CD4-positive, alpha-beta T cell treated with Interferon gamma for 1 hour (primary cell): ENCODE measurements around the gene ATAD5.
"Not testable (repeated sequence)": the region's sequence is repeated elsewhere in the genome, so short reads cannot be mapped to it uniquely, and the experiment has no call there.

Experiments
- DNase-seq: peaks from one replicate; pipeline ENCODE4 v3.0.0-alpha.2; 2020

ATAD5 gene

DNA sequence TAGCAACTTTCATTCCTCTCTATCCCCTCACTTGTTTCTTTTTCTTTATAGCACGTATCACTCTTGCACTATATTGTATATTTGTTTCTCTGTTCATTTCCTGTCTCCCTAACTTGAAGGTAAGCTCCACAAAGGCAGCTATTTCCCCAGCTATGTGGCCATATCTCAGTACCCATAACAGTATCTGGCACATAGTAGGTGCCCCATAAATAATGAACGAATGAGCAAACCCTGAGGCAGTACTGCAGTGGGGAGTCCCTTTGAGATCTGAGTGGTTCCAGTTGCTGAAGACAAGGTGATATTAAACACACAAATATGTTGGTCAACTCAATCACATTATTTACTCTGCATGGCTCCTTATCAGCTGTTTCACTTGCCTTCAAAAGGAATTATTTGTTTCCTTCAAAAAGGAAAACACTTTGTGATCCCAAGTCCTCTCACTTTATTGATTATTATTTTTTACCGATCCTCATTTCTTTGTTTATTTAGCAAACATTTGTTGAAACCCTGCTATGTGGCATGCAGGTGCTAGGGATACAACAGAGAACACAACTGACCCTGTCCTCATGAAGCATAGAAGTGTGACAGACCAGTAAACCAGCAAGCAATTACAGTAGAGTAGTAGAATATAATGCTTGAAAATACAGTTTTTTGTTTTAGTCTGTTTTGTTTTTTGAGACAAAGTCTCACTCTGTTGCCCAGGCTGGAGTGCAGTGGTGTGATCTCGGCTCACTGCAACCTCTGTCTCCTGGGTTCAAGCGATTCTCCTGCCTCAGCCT is 84.3 kb downstream of the ATAD5 start:
- no peak for DNase-seq

DNA sequence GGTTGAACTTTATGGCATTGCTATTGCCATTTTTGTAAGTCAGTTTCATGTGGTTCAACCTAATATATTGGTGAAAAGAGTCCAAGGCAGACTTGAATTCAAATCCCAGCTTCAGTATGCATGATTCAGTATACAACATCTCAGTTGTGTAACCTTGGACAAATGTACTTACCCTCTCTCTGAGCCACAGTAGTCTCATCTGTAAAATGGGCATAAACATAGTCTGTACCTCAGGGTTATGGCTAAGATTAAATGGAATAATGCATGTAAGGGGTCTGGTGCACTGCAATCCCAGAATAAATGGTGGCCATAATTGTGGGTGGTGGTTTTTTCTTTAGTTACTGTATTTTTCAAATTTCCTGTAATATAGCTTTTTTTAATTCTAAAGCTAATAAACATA is 85.3 kb downstream of the ATAD5 start:
- DNase-seq = no peak

DNA sequence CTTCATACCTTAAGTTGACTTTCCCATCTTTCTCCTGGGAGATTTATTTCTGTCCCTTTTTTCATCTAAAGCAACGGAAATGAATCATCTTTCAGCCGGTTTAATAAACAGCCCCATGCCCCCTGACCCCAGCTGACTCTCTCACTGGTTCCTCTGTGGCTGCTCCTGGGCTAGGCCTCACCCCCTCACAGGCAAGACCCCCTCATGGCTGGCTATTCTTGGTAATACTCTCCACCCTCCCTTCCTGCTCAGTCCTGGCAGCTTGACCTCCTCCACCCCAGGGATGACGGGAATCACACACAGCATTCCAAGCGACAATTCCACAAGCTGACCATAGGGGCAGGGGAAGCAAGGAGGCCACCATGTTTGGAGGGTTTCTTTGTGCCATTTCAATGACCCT is 88.5 kb downstream of the ATAD5 start:
- no peak for DNase-seq

DNA sequence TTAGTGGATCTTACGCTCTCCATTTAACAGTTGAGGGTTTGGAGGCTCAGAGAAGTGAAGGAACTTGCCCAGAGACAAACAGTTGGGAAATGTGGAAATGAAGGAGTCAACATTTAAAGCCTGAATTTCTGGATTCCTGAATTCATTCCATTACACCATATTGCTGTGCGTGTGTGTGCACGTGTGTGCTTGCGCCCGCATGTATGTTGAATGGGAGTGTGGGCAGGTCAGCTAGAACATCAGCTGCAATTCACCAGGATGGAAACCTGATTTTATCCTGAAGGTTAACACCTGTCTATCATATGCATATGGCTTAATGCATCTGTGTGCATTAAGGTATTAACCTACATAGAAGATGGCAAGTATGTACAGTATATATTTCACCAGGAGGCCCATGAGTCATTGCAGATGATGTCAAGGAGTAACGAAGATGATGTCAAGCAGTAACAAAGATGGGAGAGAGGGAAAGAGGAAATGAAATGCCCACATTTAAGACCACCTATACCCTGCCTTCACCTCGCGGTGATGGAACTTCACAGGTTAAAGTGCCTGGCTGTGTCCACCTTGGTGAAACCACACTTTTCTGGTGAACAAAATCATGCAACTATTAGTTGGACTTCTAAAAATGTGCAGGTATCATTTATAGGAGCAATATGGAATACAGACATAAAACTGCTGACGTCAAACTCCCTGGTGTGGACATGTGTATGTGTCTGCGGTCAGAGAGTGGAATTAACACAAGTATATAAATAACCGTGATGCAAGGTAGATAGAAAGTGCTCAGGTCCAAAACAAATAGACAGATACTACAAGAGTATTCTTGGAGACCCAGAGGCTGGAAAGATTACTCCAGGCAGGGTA is 89.1 kb downstream of the ATAD5 start:
- DNase-seq = no peak

DNA sequence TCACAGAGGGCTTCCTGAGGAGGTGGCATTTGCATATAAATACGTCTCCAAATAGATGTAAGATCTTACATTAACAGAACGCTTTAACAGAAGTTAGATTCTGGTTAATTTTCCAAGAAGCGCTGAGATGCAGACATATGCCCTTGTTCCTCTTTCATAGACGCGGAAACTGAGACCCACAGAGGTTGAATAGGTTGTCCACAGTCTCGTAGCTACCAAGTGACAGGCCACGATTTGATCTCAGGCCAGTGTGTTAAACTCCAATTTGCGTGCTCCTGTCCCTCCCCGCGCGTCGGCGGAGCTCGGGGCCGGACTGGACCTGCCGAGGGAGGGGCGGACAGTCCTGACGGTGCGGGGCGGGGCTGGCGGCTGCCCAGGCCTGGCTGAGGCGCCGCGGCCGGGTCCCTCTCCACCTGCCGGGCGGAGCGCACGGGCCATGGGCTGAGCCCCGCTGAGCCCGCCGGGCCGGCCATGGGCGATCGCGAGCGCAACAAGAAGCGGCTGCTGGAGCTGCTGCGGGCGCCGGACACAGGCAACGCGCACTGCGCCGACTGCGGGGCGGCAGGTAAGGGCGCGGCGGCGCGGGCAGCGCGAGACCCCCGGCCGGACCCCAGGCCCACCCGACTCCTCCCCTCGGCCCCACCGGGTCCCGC is 89.9 kb downstream of the ATAD5 start, which contains the start of gene ADAP2:
TSS of gene ADAP2 (plus strand) at position 402 of the 653 bp plus-strand sequence. CDS start at position 472, 70 bp downstream.
- DNase-seq = peak; percentile 45

DNA sequence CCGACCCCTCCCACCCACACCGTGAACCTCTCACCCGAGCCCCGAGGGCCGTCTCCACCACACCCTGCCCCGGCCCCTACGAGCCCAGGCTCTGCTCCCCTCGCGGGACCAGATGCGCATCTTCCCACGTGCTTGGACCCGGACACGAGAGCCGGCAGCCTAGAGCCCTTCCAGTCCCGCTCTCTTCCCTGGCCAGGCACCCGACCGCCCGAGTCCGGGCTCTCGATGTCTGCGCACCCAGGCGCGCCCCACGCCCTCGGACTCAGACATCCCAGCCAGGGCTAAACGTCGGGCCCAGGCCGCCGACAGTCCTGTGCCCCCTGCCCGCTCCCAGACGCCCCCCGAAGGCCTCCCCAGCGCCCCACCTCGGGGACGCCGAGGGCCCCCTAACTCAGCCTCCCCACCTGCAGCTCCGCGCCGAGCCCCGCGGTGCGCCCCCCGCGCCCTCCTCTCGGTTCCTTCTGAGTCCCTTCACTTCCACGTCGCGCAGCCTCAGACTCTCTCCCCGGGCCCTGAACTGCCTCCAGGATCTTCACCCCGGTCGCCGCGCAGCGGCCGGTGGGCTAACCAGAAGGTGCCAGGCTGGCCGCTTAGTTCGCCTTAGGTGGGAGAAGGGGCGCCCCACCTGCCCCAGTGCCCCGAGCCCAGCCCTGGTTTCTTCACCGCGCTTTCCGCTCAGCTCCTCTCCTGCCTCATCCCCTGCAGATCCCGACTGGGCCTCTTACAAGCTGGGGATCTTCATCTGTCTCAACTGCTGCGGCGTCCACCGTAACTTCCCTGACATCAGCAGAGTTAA is 90.7 kb downstream of the ATAD5 start:
- peak; percentile 5 for DNase-seq

DNA sequence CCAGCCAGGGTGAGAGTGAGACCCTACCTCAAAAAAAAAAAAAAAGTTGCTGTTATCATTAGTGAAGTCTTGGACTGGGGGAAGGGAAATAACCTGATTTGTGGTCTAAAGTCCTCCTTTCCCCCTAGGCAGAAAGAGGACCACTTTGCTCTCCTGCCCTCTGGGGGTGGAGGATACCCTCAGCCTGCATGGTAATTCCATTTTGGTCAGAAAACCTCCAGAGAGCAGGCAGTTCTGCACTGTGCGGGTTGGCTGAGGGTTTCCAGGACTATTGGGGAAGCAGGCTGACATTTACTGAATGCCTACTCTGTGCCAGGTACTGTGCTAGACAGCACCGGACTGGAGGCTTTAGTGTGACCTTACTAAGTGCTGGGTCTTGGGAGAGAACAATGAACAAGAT is 92.6 kb downstream of the ATAD5 start:
- no peak for DNase-seq

DNA sequence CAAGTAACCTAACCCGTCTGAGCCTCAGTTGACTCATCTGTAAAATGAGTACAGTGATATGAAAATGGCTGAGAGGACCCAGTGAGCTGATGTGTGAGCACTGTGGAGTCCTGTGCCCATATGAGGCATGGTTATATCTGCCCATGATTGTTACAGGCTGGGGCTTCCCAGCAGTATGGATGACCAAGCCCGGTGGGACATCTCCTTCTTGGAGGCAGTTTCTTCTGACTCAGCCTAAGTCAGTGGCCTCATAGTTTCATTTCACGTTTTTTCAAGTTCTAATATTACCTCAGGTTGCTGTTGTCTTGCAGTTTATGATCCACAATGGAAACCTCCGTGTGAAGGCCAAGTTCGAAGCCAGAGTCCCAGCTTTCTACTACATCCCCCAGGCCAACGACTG is 94.8 kb downstream of the ATAD5 start:
- no peak for DNase-seq

DNA sequence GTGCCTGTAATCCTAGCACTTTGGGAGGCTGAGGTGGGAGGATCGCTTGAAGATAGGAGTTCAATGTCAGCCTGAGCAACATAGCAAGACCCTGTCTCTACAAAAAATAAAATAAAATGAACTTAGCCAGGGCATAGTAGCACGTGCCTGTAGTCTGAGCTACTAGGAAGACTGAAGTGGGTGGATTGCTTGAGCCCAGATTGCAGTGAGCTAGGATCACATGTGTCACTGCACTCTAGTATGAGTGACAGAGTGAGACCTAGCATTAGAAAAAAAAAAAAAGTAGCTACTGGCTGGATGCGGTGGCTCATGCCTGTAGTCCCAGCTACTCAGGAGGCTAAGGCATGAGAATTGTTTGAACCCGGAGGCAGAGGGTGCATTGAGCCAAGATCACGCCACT is 96.0 kb downstream of the ATAD5 start:
- DNase-seq = no peak

DNA sequence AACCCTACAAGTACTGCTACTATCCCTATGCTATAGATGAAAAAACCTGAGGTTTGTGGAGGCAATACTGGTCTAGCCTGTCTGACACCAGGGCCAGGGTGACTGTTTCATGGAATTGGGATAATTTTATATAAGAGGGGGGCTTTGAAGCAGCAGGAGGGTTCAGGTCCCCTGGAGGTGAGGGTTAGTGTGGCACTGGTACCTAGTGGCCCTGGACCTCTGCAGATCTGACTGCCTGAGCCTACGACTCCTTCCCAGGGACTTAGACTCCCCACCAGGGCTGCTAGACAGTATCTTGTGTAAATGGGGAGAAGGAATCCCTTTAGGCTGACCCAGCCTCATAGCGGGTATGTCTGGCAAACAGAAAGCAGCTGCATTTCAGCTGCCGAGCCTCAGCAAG is 96.8 kb downstream of the ATAD5 start:
- no peak for DNase-seq

DNA sequence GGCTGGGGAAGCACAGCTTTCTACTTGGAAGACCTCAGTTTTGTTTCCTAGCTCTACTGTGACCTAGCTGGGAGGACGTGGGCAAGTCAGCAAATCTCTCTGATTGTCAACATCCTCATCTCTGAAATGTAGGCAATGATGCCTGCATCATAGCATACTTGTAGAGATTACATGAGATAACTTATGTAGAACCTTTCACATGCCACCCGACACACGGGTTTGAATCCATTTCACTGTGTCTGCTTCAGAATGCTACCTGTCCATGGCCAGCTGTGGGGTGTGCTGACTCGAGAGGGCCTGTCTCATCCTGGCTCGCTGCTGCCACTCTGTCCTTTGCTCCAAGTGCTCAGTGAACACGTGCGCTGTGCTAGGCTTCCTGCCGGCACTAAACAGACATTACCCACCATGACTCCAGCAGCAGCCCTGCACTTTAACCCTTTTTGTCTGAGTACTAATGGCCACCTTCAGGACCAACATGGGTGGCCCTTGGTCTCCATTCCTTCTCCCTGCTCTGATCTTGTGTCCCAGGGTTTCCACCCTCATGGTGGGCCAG is 97.4 kb downstream of the ATAD5 start:
- DNase-seq = no peak

DNA sequence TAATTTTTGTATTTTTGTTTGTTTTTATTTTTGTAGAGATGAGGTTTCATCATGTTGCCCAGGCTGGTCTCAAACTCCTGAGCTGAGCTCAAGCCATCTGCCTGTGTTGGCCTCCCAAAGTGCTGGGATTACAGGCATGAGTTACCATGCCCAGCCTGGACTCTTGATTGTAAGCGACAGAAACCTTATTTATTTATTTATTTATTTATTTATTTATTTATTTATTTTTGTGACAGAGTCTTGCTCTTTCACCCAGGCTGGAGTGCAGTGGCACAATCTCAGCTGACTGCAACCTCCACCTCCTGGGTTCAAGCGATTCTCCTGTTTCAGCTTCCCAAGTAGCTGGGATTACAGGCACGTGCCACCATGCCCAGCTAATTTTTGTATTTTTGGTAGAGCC is 98.1 kb downstream of the ATAD5 start:
- not testable (repeated sequence) for DNase-seq

DNA sequence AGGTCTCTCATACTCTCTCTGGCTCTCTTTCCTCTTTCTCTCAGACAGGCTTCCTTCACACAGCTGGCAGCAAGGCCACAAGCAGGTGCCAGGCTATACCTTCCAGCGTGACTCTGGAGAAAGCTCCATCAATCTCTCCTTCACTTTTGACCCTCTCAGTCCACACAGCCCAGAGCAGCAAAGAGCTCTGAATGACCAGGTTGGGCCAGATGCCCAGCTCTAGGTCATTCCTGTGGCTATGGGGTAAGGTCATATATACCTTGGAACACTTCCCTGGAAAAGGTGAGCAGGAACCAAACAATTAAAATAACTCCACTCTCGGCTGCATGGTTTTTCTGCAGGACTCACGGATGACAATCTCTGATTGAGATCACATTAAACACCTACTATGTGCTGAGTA is 98.7 kb downstream of the ATAD5 start:
- DNase-seq = no peak

DNA sequence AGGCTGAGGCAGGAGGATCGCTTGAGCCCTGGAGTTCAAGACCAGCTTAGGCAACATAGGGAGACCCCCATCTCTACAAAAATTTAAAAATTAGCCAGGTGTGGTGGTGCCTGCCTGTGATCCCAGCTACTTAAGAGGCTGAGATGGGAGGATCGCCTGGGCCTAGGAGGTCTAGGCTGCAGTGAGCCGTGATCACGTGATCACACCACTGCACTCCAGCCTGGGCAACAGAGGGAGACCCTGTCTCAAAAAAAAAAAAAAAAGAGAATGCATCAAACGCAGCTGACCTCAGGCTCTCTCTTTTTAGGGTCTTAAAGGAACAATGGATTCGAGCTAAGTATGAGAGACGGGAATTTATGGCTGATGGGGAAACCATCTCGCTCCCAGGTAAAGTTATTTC is 99.8 kb downstream of the ATAD5 start:
- DNase-seq = not testable (repeated sequence)

DNA sequence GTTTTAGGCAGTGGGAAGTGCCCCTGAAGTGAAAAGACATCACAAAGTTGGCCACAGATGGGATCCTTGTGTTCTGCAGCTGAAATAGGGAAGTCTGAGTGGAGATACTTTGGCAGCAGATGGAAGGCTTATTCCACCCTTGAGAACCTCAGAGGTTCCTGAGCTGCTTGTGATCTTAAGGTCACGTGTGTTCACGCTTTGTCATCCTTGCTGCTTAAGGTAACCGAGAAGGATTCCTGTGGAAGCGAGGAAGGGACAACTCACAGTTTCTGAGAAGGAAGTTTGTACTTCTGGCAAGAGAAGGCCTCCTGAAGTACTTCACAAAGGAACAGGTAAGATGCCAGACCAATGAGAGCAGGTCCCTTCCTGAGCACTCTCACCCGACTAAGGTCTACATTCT is 102.2 kb downstream of the ATAD5 start:
- DNase-seq = no peak

DNA sequence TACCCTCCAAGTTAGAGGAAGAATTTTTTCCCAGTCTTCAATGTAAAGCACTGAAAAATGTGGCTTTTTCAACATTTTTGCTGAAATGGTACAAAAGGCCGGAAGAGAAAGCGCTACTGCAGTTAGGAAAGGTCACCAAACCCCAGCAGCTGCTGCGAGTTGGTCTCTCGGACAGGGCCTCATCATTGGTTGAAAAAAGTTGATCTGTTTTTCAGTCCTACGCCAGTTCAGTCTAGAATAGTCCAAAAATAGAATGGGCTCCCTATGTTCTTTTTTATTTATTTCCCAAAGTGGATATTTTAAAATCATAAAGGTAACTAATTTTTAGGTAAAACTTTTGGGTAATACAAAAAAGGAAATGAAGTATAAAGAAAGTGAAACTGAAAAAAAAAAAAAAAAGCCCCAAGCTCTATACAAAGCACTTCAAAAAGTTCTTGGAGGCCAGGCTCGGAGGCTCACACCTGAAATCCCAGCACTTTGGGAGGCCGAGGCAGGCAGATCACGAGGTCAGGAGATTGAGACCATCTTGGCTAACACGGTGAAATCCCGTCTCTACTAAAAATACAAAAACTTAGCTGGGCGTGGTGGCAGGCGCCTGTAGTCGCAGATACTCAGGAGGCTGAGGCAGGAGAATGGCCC is 107.4 kb downstream of the ATAD5 start:
- DNase-seq = no peak

DNA sequence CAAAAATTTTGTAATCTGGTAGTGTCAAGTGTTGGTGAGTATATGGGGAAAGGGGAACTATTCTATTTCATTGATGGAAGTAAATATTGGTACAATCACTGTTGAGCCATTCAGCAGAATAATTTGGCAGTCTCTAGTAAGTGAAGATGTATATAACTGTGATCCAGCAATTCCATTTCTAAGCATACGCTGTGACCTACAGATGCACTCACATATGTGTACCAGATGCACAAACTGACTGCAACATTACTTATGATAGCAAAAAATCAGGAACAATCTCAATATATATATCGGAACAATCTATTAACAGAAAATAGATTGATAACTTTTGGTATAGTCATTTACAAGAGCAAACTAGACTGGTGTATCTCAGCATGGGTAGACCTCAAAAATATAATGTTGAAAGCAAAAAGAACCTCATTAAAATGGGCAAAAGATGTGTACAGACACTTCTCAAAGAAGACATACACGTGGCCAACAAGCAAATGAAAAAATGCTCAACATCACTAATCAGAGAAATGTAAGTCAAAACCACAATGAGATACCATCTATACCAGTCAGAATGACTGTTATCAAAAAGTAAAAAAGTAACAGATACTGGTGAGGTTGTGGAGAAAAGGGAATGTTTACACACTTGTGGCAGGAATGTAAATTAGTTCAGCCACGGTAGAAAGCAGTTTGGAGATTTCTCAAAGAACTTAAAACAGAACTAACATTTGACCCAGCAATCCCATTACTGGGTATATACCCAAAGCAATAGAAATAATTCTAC is 110.7 kb downstream of the ATAD5 start:
- no peak for DNase-seq
